MM.1S (cell line): Measurements from ENCODE around the gene VENTX.

ENCODE experiments used
- CTCF ChIP-seq: fragments of 300-600 bp; sonication (generic); IDR thresholded peaks from 2 replicates; pipeline ENCODE4 v1.5.1; 2016; ENCODE audit warnings: antibody characterized with exemption, low read length, mixed read lengths
- EZH2phosphoT487 ChIP-seq: fragments of 300-600 bp; sonication (generic); IDR thresholded peaks from 2 replicates; pipeline ENCODE4 v1.6.1; 2018; ENCODE audit warnings: antibody characterized with exemption, low read length

GRCh38 chr10:133267829-133268228 is 30.2 kb downstream of the VENTX start:
- TF ChIP-seq EZH2phosphoT487 (no peak), CTCF (no peak)
